Tibial nerve (tissue), 4 donors: ENCODE results near the gene PCOLCE2.
"Not testable (repeated sequence)": the region's sequence is repeated elsewhere in the genome, so short reads cannot be mapped to it uniquely, and the experiment has no call there.

Experiments used
- EP300 ChIP-seq, 2 donors: sonication (generic); formaldehyde crosslinking; IDR thresholded peaks; one replicate each; pipeline ENCODE4 v1.6.1; 2017; ENCODE audit warnings: antibody characterized with exemption in 2 of 2, mild to moderate bottlenecking in 1 of 2
- POLR2A ChIP-seq, 2 donors: fragments of 450-650 bp; IDR thresholded peaks; one replicate each; pipeline ENCODE4 v1.6.1; 2017; ENCODE audit warnings: antibody characterized with exemption in 2 of 2, mild to moderate bottlenecking in 2 of 2, moderate library complexity in 2 of 2
- TF ChIP-seq, protein P1 (sequence below), 5 experiments: fragments of 200-600 bp in 3 of 5; fragments of 450-650 bp in 2 of 5; sonication (generic) in 3 of 5; IDR thresholded peaks; one replicate each; pipeline ENCODE4 v1.5.1; 2016 to 2019; ENCODE audit warnings: antibody characterized with exemption in 5 of 5, mild to moderate bottlenecking in 3 of 5, moderate library complexity in 2 of 5

DNA sequence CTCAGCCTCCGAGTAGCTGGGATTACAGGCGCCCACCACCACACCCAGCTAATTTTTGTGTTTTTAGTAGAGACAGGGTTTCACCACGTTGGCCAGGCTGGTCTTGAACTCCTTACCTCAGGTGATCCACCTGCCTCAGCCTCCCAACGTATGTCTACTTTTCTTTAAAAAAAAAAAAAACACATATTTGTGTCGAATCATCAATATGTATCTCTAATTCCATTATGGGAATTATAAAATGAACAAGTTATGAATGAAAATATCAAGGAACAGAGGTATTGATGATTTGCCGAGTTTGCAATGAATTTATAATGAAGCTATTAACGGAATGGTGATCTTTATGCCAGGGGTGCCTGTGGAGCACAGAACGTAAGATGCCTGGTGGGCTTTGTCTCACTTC lies 5.3 kb downstream of the PCOLCE2 start:
- TF ChIP-seq, protein P1, sequence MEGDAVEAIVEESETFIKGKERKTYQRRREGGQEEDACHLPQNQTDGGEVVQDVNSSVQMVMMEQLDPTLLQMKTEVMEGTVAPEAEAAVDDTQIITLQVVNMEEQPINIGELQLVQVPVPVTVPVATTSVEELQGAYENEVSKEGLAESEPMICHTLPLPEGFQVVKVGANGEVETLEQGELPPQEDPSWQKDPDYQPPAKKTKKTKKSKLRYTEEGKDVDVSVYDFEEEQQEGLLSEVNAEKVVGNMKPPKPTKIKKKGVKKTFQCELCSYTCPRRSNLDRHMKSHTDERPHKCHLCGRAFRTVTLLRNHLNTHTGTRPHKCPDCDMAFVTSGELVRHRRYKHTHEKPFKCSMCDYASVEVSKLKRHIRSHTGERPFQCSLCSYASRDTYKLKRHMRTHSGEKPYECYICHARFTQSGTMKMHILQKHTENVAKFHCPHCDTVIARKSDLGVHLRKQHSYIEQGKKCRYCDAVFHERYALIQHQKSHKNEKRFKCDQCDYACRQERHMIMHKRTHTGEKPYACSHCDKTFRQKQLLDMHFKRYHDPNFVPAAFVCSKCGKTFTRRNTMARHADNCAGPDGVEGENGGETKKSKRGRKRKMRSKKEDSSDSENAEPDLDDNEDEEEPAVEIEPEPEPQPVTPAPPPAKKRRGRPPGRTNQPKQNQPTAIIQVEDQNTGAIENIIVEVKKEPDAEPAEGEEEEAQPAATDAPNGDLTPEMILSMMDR (IDR thresholded peaks at IDR 0.05): not testable (repeated sequence)
- TF ChIP-seq POLR2A, EP300 (IDR thresholded peaks at IDR 0.05): not testable (repeated sequence)
